ENCODE data around the gene NAV2. TPM values are rescaled to one million over a fixed set of nuclear protein-coding genes. Genes with fewer than 3 reads are reported as not detected.
"Not testable (repeated sequence)": the region's sequence is repeated elsewhere in the genome, so short reads cannot be mapped to it uniquely, and the experiment has no call there.

Gene NAV2
- total RNA-seq, 1 experiment from 2014 or later = 22.7 TPM

DNA sequence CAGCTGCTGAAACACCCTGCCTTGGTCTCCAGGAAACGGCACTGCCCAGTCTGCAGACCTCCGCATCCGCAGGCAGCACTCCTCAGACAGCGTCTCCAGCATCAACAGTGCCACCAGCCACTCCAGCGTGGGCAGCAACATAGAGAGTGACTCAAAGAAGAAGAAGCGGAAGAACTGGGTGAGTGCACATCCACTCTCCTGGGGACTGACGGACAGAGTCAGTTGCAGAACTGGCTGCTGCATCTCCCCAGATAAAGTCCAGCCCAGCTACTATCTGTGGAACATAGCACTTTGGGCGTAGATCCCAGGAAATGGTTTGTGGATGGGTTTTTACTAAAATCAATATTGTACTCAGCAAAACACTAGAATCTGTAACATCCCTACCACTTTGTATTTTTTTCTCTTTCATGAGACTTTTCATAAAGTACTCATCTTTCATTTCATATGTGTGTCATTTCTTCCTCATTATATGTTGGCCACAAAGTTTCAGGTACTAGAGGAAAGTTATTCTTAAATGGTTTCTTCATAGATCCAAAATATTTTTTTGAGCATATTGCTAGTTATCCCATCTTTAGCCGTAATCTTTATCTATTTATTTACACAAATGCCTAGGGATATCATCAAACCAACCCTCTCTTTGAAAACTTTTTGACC lies 367.5 kb downstream of the NAV2 start:
- POLR2A ChIA-PET = no interaction called here

DNA sequence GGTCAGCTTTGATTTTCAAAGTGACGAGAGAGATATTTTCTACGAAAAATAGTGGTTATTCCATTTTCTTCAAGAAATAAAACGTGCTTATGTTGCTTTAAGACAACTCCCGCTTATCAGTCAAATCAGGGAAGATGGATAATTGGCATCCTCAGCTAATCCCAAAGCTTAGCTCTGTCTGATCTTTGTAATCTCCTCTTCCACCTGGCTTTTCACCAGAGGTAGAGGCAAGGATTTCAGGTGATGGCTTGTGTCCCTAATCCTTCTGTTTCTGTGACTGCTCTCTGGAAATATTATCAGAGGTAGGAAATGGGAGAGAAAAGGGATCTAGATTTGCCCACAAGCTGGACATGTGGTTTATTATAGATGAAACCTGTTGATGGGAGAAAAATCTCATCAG lies 368.7 kb downstream of the NAV2 start:
- no peaks in the 10 kb centered on the region for H3K9me3 ChIP-seq (ENCODE audit: control insufficient read depth, insufficient read depth, low read depth, low read length)
- intact Hi-C loops (cut with micrococcal nuclease; ENCODE audit: unreplicated experiment) = no loop called here
- TF ChIP-seq SIN3A (IDR thresholded peaks at IDR 0.05; ENCODE audit: borderline replicate concordance, insufficient read depth, low read depth, low read length) (no peak), TCF7L2 (IDR thresholded peaks at IDR 0.05; ENCODE audit: low read depth, low read length) (no peak), POLR2AphosphoS5 (IDR thresholded peaks at IDR 0.05; ENCODE audit: low read depth, low read length) (no peak)
- TF ChIP-seq, protein P1, sequence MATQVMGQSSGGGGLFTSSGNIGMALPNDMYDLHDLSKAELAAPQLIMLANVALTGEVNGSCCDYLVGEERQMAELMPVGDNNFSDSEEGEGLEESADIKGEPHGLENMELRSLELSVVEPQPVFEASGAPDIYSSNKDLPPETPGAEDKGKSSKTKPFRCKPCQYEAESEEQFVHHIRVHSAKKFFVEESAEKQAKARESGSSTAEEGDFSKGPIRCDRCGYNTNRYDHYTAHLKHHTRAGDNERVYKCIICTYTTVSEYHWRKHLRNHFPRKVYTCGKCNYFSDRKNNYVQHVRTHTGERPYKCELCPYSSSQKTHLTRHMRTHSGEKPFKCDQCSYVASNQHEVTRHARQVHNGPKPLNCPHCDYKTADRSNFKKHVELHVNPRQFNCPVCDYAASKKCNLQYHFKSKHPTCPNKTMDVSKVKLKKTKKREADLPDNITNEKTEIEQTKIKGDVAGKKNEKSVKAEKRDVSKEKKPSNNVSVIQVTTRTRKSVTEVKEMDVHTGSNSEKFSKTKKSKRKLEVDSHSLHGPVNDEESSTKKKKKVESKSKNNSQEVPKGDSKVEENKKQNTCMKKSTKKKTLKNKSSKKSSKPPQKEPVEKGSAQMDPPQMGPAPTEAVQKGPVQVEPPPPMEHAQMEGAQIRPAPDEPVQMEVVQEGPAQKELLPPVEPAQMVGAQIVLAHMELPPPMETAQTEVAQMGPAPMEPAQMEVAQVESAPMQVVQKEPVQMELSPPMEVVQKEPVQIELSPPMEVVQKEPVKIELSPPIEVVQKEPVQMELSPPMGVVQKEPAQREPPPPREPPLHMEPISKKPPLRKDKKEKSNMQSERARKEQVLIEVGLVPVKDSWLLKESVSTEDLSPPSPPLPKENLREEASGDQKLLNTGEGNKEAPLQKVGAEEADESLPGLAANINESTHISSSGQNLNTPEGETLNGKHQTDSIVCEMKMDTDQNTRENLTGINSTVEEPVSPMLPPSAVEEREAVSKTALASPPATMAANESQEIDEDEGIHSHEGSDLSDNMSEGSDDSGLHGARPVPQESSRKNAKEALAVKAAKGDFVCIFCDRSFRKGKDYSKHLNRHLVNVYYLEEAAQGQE (IDR thresholded peaks at IDR 0.05; ENCODE audit: insufficient read depth in 1 of 2, low read depth in 2 of 2, low read length in 1 of 2) = no peak
- TF ChIP-seq, protein P2, sequence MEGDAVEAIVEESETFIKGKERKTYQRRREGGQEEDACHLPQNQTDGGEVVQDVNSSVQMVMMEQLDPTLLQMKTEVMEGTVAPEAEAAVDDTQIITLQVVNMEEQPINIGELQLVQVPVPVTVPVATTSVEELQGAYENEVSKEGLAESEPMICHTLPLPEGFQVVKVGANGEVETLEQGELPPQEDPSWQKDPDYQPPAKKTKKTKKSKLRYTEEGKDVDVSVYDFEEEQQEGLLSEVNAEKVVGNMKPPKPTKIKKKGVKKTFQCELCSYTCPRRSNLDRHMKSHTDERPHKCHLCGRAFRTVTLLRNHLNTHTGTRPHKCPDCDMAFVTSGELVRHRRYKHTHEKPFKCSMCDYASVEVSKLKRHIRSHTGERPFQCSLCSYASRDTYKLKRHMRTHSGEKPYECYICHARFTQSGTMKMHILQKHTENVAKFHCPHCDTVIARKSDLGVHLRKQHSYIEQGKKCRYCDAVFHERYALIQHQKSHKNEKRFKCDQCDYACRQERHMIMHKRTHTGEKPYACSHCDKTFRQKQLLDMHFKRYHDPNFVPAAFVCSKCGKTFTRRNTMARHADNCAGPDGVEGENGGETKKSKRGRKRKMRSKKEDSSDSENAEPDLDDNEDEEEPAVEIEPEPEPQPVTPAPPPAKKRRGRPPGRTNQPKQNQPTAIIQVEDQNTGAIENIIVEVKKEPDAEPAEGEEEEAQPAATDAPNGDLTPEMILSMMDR (IDR thresholded peaks at IDR 0.05) = no peak
- CTCF ChIA-PET = no interaction called here
- ATAC-seq = no peak
- in situ Hi-C loops (cut with HindIII; ENCODE audit: low pct_unique_long_range_greater_than_20kb, low sequenced_read_pairs) = no loop called here
- no TSS peak for BruUV-seq (replicated peaks)
- H3K36me3 ChIP-seq (ENCODE audit: control insufficient read depth, insufficient read depth, low read length) = no peaks in the 10 kb centered on the region
- no peak overlapping the region for H3K27ac ChIP-seq (ENCODE audit: low read length)
- POLR2A ChIA-PET = no interaction called here
- H3K27me3 ChIP-seq (ENCODE audit: control insufficient read depth, insufficient read depth, low read length) = no peaks in the 10 kb centered on the region
- no peaks in the 10 kb centered on the region for H3K4me1 ChIP-seq (ENCODE audit: control insufficient read depth, insufficient read depth, low read length)
- no peak overlapping the region for H3K4me3 ChIP-seq (ENCODE audit: low read depth in 2 of 2, low read length in 2 of 2)
- no peak for DNase-seq (ENCODE audit: low read depth, low spot score)

More for the DNA sequence above, 367.5 kb downstream of the NAV2 start:
- in situ Hi-C loops (cut with HindIII; ENCODE audit: low pct_unique_long_range_greater_than_20kb, low sequenced_read_pairs) (no loop called here), intact Hi-C loops (cut with micrococcal nuclease; ENCODE audit: unreplicated experiment) (no loop called here)
- Histone ChIP-seq H3K36me3 (ENCODE audit: control insufficient read depth, insufficient read depth, low read length) (no peaks in the 10 kb centered on the region), H3K27ac (ENCODE audit: low read length) (no peak overlapping the region), H3K4me3 (ENCODE audit: low read depth in 2 of 2, low read length in 2 of 2) (no peak overlapping the region), H3K9me3 (ENCODE audit: control insufficient read depth, insufficient read depth, low read depth, low read length) (no peaks in the 10 kb centered on the region), H3K27me3 (ENCODE audit: control insufficient read depth, insufficient read depth, low read length) (no peaks in the 10 kb centered on the region), H3K4me1 (ENCODE audit: control insufficient read depth, insufficient read depth, low read length) (no peaks in the 10 kb centered on the region)
- CTCF ChIA-PET = no interaction called here
- ATAC-seq (no peak), DNase-seq (ENCODE audit: low read depth, low spot score) (no peak)
- TF ChIP-seq, protein P2 (IDR thresholded peaks at IDR 0.05) = no peak
- TF ChIP-seq POLR2AphosphoS5 (IDR thresholded peaks at IDR 0.05; ENCODE audit: low read depth, low read length) (no peak), TCF7L2 (IDR thresholded peaks at IDR 0.05; ENCODE audit: low read depth, low read length) (no peak), SIN3A (IDR thresholded peaks at IDR 0.05; ENCODE audit: borderline replicate concordance, insufficient read depth, low read depth, low read length) (no peak)
- TF ChIP-seq, protein P1 (IDR thresholded peaks at IDR 0.05; ENCODE audit: insufficient read depth in 1 of 2, low read depth in 2 of 2, low read length in 1 of 2) = no peak
- no TSS peak for BruUV-seq (replicated peaks)

DNA sequence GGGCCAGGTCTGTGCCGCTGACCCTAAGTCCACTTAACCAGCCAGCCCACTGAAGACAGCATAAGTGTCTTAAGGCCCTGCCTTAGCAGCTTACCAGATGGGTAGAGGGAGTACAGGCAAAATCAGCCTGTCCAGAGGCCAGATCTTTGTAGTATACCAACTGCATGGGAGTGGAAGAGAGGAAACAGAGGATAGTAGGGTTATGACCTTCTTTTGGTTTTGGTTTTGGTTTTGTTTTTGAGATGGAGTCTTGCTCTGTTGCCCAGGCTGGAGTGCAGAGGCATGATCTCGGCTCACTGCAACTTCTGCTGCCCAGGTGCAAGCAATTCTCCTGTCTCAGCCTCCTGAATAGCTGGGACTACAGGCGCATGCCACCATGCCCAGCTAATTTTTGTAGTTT lies 371.2 kb downstream of the NAV2 start:
- H3K27me3 ChIP-seq (ENCODE audit: control insufficient read depth, insufficient read depth, low read length); intact Hi-C loops (cut with micrococcal nuclease; ENCODE audit: unreplicated experiment); DNase-seq (ENCODE audit: low read depth, low spot score); in situ Hi-C loops (cut with HindIII; ENCODE audit: low pct_unique_long_range_greater_than_20kb, low sequenced_read_pairs); CTCF ChIA-PET; H3K4me1 ChIP-seq (ENCODE audit: control insufficient read depth, insufficient read depth, low read length); H3K9me3 ChIP-seq (ENCODE audit: control insufficient read depth, insufficient read depth, low read depth, low read length); POLR2A ChIA-PET; H3K27ac ChIP-seq (ENCODE audit: low read length); H3K4me3 ChIP-seq (ENCODE audit: low read depth in 2 of 2, low read length in 2 of 2); H3K36me3 ChIP-seq (ENCODE audit: control insufficient read depth, insufficient read depth, low read length); ATAC-seq; BruUV-seq (replicated peaks): not testable (repeated sequence)
